ENCODE data around the gene UBE2D1.

- TF ChIP-seq POLR2A (IDR thresholded peaks at IDR 0.05) (no peak), CTCF (IDR thresholded peaks at IDR 0.05) (no peak), POLR2AphosphoS5 (IDR thresholded peaks at IDR 0.05) (peak in 1 of 4 donors; percentile 7)
Observed at GRCh38 chr10:58335306-58336005, 650 bp downstream of the UBE2D1 start.

Measured in sigmoid colon (tissue), 4 donors.